ENCODE measurements around the gene NPC1. TPM values are rescaled to one million over a fixed set of nuclear protein-coding genes. Genes with fewer than 3 reads are reported as not detected.
A peak's percentile ranks its signal among the peaks of the same experiment; 100 is the strongest.

NPC1 gene
- total and polyA plus RNA-seq, 2 donors (not counting 1 experiment from before 2014, with no cell fraction given) = 36.0 to 204 TPM

GRCh38 chr18:23540867-23541266, 45.4 kb downstream of the NPC1 start:
- peak in 1 of 2 donors; percentile 76 for DNase-seq (ENCODE audit: low read depth in 2 of 2)
- no peak for TF ChIP-seq CTCF (conservative IDR thresholded peaks at IDR 0.05 in 1 of 2, IDR thresholded peaks at IDR 0.05 in 1 of 2; ENCODE audit: low read depth in 1 of 2, low read length in 2 of 2)
- no peak for TF ChIP-seq EZH2 (IDR thresholded peaks at IDR 0.05; ENCODE audit: low read length, missing control alignments)

GRCh38 chr18:23539911-23540525, 46.3 kb downstream of the NPC1 start:
- DNase-seq (ENCODE audit: low read depth in 2 of 2) = no peak

More at GRCh38 chr18:23540867-23541266, 45.4 kb downstream of the NPC1 start:
- no peak overlapping the region for H3K4me2 ChIP-seq (ENCODE audit: extremely low read depth, insufficient read depth, low read length)
- no peaks in the 10 kb centered on the region for H3K27me3 ChIP-seq (ENCODE audit: control insufficient read depth, insufficient read depth, low read length)
- no peaks in the 10 kb centered on the region for H3K4me1 ChIP-seq (ENCODE audit: control insufficient read depth, extremely low read depth, insufficient read depth, low read length)
- no peak overlapping the region for H3K27ac ChIP-seq (ENCODE audit: insufficient read depth, low read length)
- no peak overlapping the region for H2AFZ ChIP-seq (ENCODE audit: low read length)
- H3K4me3 ChIP-seq (replicated peaks in 1 of 4; ENCODE audit: control extremely low read depth in 1 of 4, insufficient read depth in 1 of 4, low read depth in 3 of 4, low read length in 4 of 4) = no peak overlapping the region
- no peaks in the 10 kb centered on the region for H3K79me2 ChIP-seq (ENCODE audit: control insufficient read depth, insufficient read depth, low read length)
- H3K36me3 ChIP-seq (ENCODE audit: control insufficient read depth, insufficient read depth, low read length) = peaks cover 10% of the 10 kb centered on the region
- H3K9me3 ChIP-seq (ENCODE audit: control insufficient read depth, insufficient read depth, low read depth, low read length) = no peaks in the 10 kb centered on the region
- H3K9ac ChIP-seq (ENCODE audit: insufficient read depth, low read length) = no peak overlapping the region
- no peaks in the 10 kb centered on the region for H4K20me1 ChIP-seq (ENCODE audit: control insufficient read depth, extremely low read depth, insufficient read depth, low read length)

GRCh38 chr18:23539296-23539695, 47.0 kb downstream of the NPC1 start:
- Histone ChIP-seq H2AFZ (ENCODE audit: low read length) (no peak overlapping the region), H3K9ac (ENCODE audit: insufficient read depth, low read length) (no peak overlapping the region), H3K4me1 (ENCODE audit: control insufficient read depth, extremely low read depth, insufficient read depth, low read length) (no peaks in the 10 kb centered on the region), H3K9me3 (ENCODE audit: control insufficient read depth, insufficient read depth, low read depth, low read length) (no peaks in the 10 kb centered on the region), H3K4me2 (ENCODE audit: extremely low read depth, insufficient read depth, low read length) (no peak overlapping the region), H3K27me3 (ENCODE audit: control insufficient read depth, insufficient read depth, low read length) (no peaks in the 10 kb centered on the region), H3K79me2 (ENCODE audit: control insufficient read depth, insufficient read depth, low read length) (no peaks in the 10 kb centered on the region), H3K27ac (ENCODE audit: insufficient read depth, low read length) (no peak overlapping the region), H3K36me3 (ENCODE audit: control insufficient read depth, insufficient read depth, low read length) (peaks cover 14% of the 10 kb centered on the region), H4K20me1 (ENCODE audit: control insufficient read depth, extremely low read depth, insufficient read depth, low read length) (no peaks in the 10 kb centered on the region), H3K4me3 (replicated peaks in 1 of 4; ENCODE audit: control extremely low read depth in 1 of 4, insufficient read depth in 1 of 4, low read depth in 3 of 4, low read length in 4 of 4) (no peak overlapping the region)
- DNase-seq (ENCODE audit: low read depth in 2 of 2) = no peak
- TF ChIP-seq CTCF (conservative IDR thresholded peaks at IDR 0.05 in 1 of 2, IDR thresholded peaks at IDR 0.05 in 1 of 2; ENCODE audit: low read depth in 1 of 2, low read length in 2 of 2) = no peak
- TF ChIP-seq EZH2 (IDR thresholded peaks at IDR 0.05; ENCODE audit: low read length, missing control alignments) = no peak

More at GRCh38 chr18:23539911-23540525, 46.3 kb downstream of the NPC1 start:
- Histone ChIP-seq H3K4me3 (replicated peaks in 1 of 4; ENCODE audit: control extremely low read depth in 1 of 4, insufficient read depth in 1 of 4, low read depth in 3 of 4, low read length in 4 of 4) (no peak overlapping the region), H3K4me2 (ENCODE audit: extremely low read depth, insufficient read depth, low read length) (no peak overlapping the region), H4K20me1 (ENCODE audit: control insufficient read depth, extremely low read depth, insufficient read depth, low read length) (no peaks in the 10 kb centered on the region), H3K27me3 (ENCODE audit: control insufficient read depth, insufficient read depth, low read length) (no peaks in the 10 kb centered on the region), H3K36me3 (ENCODE audit: control insufficient read depth, insufficient read depth, low read length) (peaks cover 15% of the 10 kb centered on the region), H3K9ac (ENCODE audit: insufficient read depth, low read length) (no peak overlapping the region), H3K9me3 (ENCODE audit: control insufficient read depth, insufficient read depth, low read depth, low read length) (no peaks in the 10 kb centered on the region), H2AFZ (ENCODE audit: low read length) (no peak overlapping the region), H3K27ac (ENCODE audit: insufficient read depth, low read length) (no peak overlapping the region), H3K79me2 (ENCODE audit: control insufficient read depth, insufficient read depth, low read length) (no peaks in the 10 kb centered on the region), H3K4me1 (ENCODE audit: control insufficient read depth, extremely low read depth, insufficient read depth, low read length) (no peaks in the 10 kb centered on the region)
- TF ChIP-seq EZH2 (IDR thresholded peaks at IDR 0.05; ENCODE audit: low read length, missing control alignments) = no peak

All from fibroblast of lung (primary cell).